K562 (cell line): ENCODE data around the gene GSS. TPM values are rescaled to one million over a fixed set of nuclear protein-coding genes. Genes with fewer than 3 reads are reported as not detected.

ENCODE experiments used
- ATAC-seq: fragments of 200-7000 bp; cut with Tn5 transposase; 3 replicates; pipeline ENCODE4 v1.9.1; 2020; ENCODE audit warnings: moderate library complexity
- BruUV-seq: library from RNA; stranded (reverse); fragments of 400-500 nt; replicated peaks from 2 replicates; lab custom pipeline; 2021; lab: Mats Ljungman, UMichigan
- CTCF ChIA-PET: fragments of 300-600 bp; formaldehyde crosslinking; extraction: SDS; loops from one replicate; lab custom pipeline; 2021; ENCODE audit warnings: low intra/inter-chr PET ratio; lab: Yijun Ruan, JAX
- POLR2A ChIA-PET: fragments of 300-600, 350-650 bp; sonication (Branson Sonifier 250); formaldehyde crosslinking; extraction: SDS; loops from one replicate; lab custom pipeline; 2021; ENCODE audit warnings: antibody characterized with exemption, inconsistent platforms; lab: Yijun Ruan, JAX
- DNase-seq, 4 experiments: peaks; one replicate each; pipeline versions ENCODE4 v3.0.0 to v3.0.0-alpha.2; 2011 to 2018; ENCODE audit warnings: low spot score in 3 of 4, mixed read lengths in 3 of 4; ENCODE audit errors: extremely low read depth in 1 of 4
- FAIRE-seq: peaks from 2 replicates; lab custom pipeline; 2011; peaks lifted over from hg19 to GRCh38; lab: Jason Lieb, UNC
- H2AFZ ChIP-seq: 2 replicates; pipeline ENCODE4 v1.6.0; 2011; ENCODE audit warnings: low read depth, low read length, control low read depth, inconsistent platforms
- H3K27ac ChIP-seq: fragments of 200-600 bp; 3 replicates; pipeline ENCODE4 v1.8.0; 2011; ENCODE audit warnings: low read depth, mild to moderate bottlenecking, control low read depth, inconsistent platforms, low read length, moderate library complexity, mixed read lengths; ENCODE audit errors: extremely low read depth
- H3K27me3 ChIP-seq, 2 experiments: fragments of 300-600 bp in 1 of 2; 2 replicates in 1 of 2; 3 replicates in 1 of 2; pipeline versions ENCODE4 v1.6.0 to v1.8.0; 2011; ENCODE audit warnings: inconsistent platforms in 2 of 2, low read length in 2 of 2, mild to moderate bottlenecking in 1 of 2, mixed read lengths in 1 of 2, moderate library complexity in 1 of 2; ENCODE audit not compliant: control insufficient read depth in 2 of 2, insufficient read depth in 2 of 2
- H3K36me3 ChIP-seq: fragments of 300-600 bp; 3 replicates; pipeline ENCODE4 v1.8.0; 2011; ENCODE audit warnings: mild to moderate bottlenecking, low read length, inconsistent platforms; ENCODE audit not compliant: control insufficient read depth, insufficient read depth
- H3K4me1 ChIP-seq, 2 experiments: fragments of 200-600 bp in 1 of 2; replicated peaks in 1 of 2; 2 replicates in 1 of 2; 3 replicates in 1 of 2; pipeline versions ENCODE4 v1.5.1 to v1.8.0; 2011; ENCODE audit warnings: inconsistent platforms in 2 of 2, low read length in 2 of 2, mild to moderate bottlenecking in 1 of 2, mixed read lengths in 1 of 2, moderate library complexity in 1 of 2; ENCODE audit not compliant: control insufficient read depth in 2 of 2, insufficient read depth in 2 of 2
- H3K4me2 ChIP-seq: 2 replicates; pipeline ENCODE4 v1.6.1; 2011; ENCODE audit warnings: low read length, control low read depth, inconsistent platforms, mixed read lengths; ENCODE audit not compliant: insufficient read depth
- H3K4me3 ChIP-seq: fragments of 200-600 bp; sonication (generic), shearing (Covaris generic); 2 replicates; pipeline ENCODE4 v1.5.1; 2016; ENCODE audit warnings: control low read depth, inconsistent platforms
- H3K79me2 ChIP-seq: fragments of 200-600 bp; 3 replicates; pipeline ENCODE4 v1.8.0; 2011; ENCODE audit warnings: low read length, inconsistent platforms; ENCODE audit not compliant: control insufficient read depth, insufficient read depth
- H3K9ac ChIP-seq, 2 experiments: 2 replicates each; pipeline versions ENCODE4 v1.6.0 to v1.6.1; 2011; ENCODE audit warnings: low read depth in 2 of 2, low read length in 2 of 2, control low read depth in 1 of 2, inconsistent platforms in 1 of 2, mild to moderate bottlenecking in 1 of 2, mixed read lengths in 1 of 2; ENCODE audit not compliant: insufficient read depth in 1 of 2
- H3K9me1 ChIP-seq: one replicate; pipeline ENCODE4 v1.6.0; 2011; ENCODE audit warnings: inconsistent platforms, mild to moderate bottlenecking, low read length, moderate library complexity; ENCODE audit not compliant: control insufficient read depth, insufficient read depth
- H3K9me3 ChIP-seq: replicated peaks from 2 replicates; pipeline ENCODE4 v1.5.1; 2011; ENCODE audit warnings: low read depth, low read length, inconsistent platforms; ENCODE audit not compliant: control insufficient read depth, insufficient read depth
- H4K20me1 ChIP-seq: replicated peaks from 2 replicates; pipeline ENCODE4 v1.6.1; 2011; ENCODE audit warnings: low read length, inconsistent platforms, mixed read lengths; ENCODE audit not compliant: control insufficient read depth, insufficient read depth
- AFF4 ChIP-seq: sonication (generic); formaldehyde crosslinking; IDR thresholded peaks from 2 replicates; pipeline ENCODE4 v1.8.0; 2023; ENCODE audit warnings: mild to moderate bottlenecking, missing genetic modification reagents
- ATF7 ChIP-seq: fragments of 450-650 bp; IDR thresholded peaks from 2 replicates; pipeline ENCODE4 v1.7.1; 2014; ENCODE audit warnings: mild to moderate bottlenecking, moderate library complexity
- ESRRB ChIP-seq: fragments of 250-450 bp; sonication (Bioruptor Pico); IDR thresholded peaks from 2 replicates; pipeline ENCODE4 v1.5.0; 2020; ENCODE audit warnings: mild to moderate bottlenecking, moderate library complexity, borderline replicate concordance
- ETV6 ChIP-seq, 3 experiments: fragments of 150-350 bp in 1 of 3; sonication (generic) in 1 of 3; formaldehyde crosslinking in 1 of 3; IDR thresholded peaks; 2 replicates each; pipeline versions ENCODE4 v1.6.1 to v1.8.0; 2014 to 2022; ENCODE audit warnings: borderline replicate concordance in 2 of 3, low read depth in 2 of 3, antibody characterized with exemption in 1 of 3, low read length in 1 of 3, mild to moderate bottlenecking in 1 of 3, missing genetic modification reagents in 1 of 3
- FOXO4 ChIP-seq: fragments of 450-650 bp; formaldehyde crosslinking; IDR thresholded peaks from 2 replicates; pipeline ENCODE4 v1.4.0; 2020; ENCODE audit warnings: mild to moderate bottlenecking, moderate library complexity
- PATZ1 ChIP-seq: fragments of 250-450 bp; sonication (Bioruptor Pico); IDR thresholded peaks from 2 replicates; pipeline ENCODE4 v1.5.0; 2020; ENCODE audit warnings: mild to moderate bottlenecking, borderline replicate concordance
- PHF8 ChIP-seq: fragments of 200-600 bp; sonication (generic); IDR thresholded peaks from 2 replicates; pipeline ENCODE4 v1.6.1; 2012; ENCODE audit warnings: mixed run types, mild to moderate bottlenecking, inconsistent platforms, low read length, moderate library complexity, borderline replicate concordance
- RUNX1 ChIP-seq: sonication (generic); IDR thresholded peaks from 2 replicates; pipeline ENCODE4 v1.6.1; 2016; ENCODE audit warnings: antibody characterized with exemption, low read depth
- ZKSCAN8 ChIP-seq: fragments of 200-800 bp; sonication (Bioruptor generic); IDR thresholded peaks from 2 replicates; pipeline ENCODE4 v1.6.1; 2016; ENCODE audit warnings: missing genetic modification characterization, missing compliant biosample characterization
- ZNF780A ChIP-seq: fragments of 250-450 bp; sonication (Bioruptor Pico); IDR thresholded peaks from 2 replicates; pipeline ENCODE4 v1.5.0; 2021; ENCODE audit warnings: mild to moderate bottlenecking
- WGBS: fragments of 100-300 bp; shearing (Covaris generic); methylation state at CpG from one replicate; pipeline ENCODE4 v1.1.6; 2016; ENCODE audit warnings: low coverage, mixed read lengths; ENCODE audit not compliant: insufficient coverage; ENCODE audit errors: missing lambda C conversion rate; 5-methylcytosine and 5-hydroxymethylcytosine counted together
- in situ Hi-C: fragments of 300-500 bp; cut with MboI; formaldehyde crosslinking; loops from 4 replicates; pipeline ENCODE4 v1.15.0; 2018; ENCODE audit warnings: inconsistent platforms, mixed read lengths
- intact Hi-C: fragments of 100-400 bp; cut with micrococcal nuclease; formaldehyde crosslinking; loops from 2 replicates; pipeline ENCODE4 v1.14.2; 2022
- polyA plus RNA-seq, 8 experiments: library from polyadenylated mRNA; depleted of rRNA in 4 of 8; stranded (reverse) in 5 of 8; unstranded in 3 of 8; fragments of >200 nt; fragmentation: Nextera tagmentation in 2 of 8; fragmentation: Illumina TruSeq in 1 of 8; extraction: Ambion mirVana in 2 of 8; extraction: Trizol in 1 of 8; gene quantifications; 2 replicates each; pipeline versions ENCODE4 v1.2.1 to v1.2.3, GENCODE V29; 2011 to 2014; ENCODE audit warnings: inconsistent platforms in 1 of 8, missing spikeins in 1 of 8
- total RNA-seq, 7 experiments: library from RNA; depleted of rRNA in 6 of 7; stranded (reverse); fragments of >200 nt in 6 of 7; fragmentation: Illumina TruSeq in 2 of 7; extraction: Trizol in 2 of 7; gene quantifications; 2 replicates each; pipeline versions ENCODE4 v1.2.1 to v1.2.3, GENCODE V29; 2011 to 2021; ENCODE audit warnings: low replicate concordance in 1 of 7

The GSS gene
- total and polyA plus RNA-seq, 9 of the 15 experiments (the other 6 are each of a cell fraction or from before 2014, with no cell fraction given), result 18.4 to 165 (median 89.4) TPM

- intact Hi-C loops, result no loop called here
- POLR2A ChIA-PET, result no interaction called here
Observed at GRCh38 chr20:34953960-34954359, 1.6 kb downstream of the GSS start.

More at GRCh38 chr20:34953960-34954359, 1.6 kb downstream of the GSS start:
- Histone ChIP-seq H3K36me3 (peaks cover 40% of the 10 kb centered on the region), H3K27me3 (no peaks in the 10 kb centered on the region), H4K20me1 (no peaks in the 10 kb centered on the region), H3K4me3 (no peak overlapping the region), H2AFZ (no peak overlapping the region), H3K27ac (no peak overlapping the region), H3K9ac (no peak overlapping the region), H3K9me3 (no peaks in the 10 kb centered on the region), H3K9me1 (no peaks in the 10 kb centered on the region), H3K4me1 (peaks cover 11 to 20% of the 10 kb centered on the region in 2 experiments; a peak in 4 of 5 replicates), H3K79me2 (peaks cover 25% of the 10 kb centered on the region), H3K4me2 (no peak overlapping the region)
- ATAC-seq (no peak), DNase-seq (no peak), FAIRE-seq (no peak)
- CTCF ChIA-PET, result no interaction called here
- in situ Hi-C loops, result no loop called here
- TF ChIP-seq ZKSCAN8 (CRISPR knock-in tag), result no peak
- no peak for TF ChIP-seq AFF4
- TF ChIP-seq ETV6 (IDR thresholded peaks at IDR 0.05; ENCODE audit: borderline replicate concordance in 1 of 2, low read depth in 2 of 2, low read length in 1 of 2), result no peak
- no peak for TF ChIP-seq ETV6 (CRISPR knock-in tag; IDR thresholded peaks at IDR 0.05; ENCODE audit: borderline replicate concordance)
- TF ChIP-seq ESRRB (CRISPR knock-in tag), result no peak
- no peak for TF ChIP-seq ATF7
- TF ChIP-seq FOXO4 (CRISPR knock-in tag), result no peak
- no peak for TF ChIP-seq RUNX1
- TF ChIP-seq PHF8, result no peak
- TF ChIP-seq ZNF780A (CRISPR knock-in tag), result no peak
- TF ChIP-seq PATZ1, result no peak
- no TSS peak for BruUV-seq
- 61% methylated on average over 7 of the region's 7 CpGs for WGBS
